OCI-LY3 (cell line): ENCODE data around the gene NDUFB2.
A peak's percentile ranks its signal among the peaks of the same experiment; 100 is the strongest.

Source experiments
- H2AFZ ChIP-seq: fragments of 200-600, 300-600 bp; shearing (Covaris generic); 2 replicates; pipeline ENCODE4 v1.6.0; 2014; ENCODE audit warnings: antibody characterized with exemption, low read depth, low read length
- H3K27ac ChIP-seq: fragments of 200-600, 300-600 bp; sonication (generic); 2 replicates; pipeline ENCODE4 v1.5.1; 2014; ENCODE audit warnings: mild to moderate bottlenecking, low read length, moderate library complexity, mixed read lengths
- H3K27me3 ChIP-seq: fragments of 200-600, 300-600 bp; sonication (generic); 2 replicates; pipeline ENCODE4 v1.6.1; 2014; ENCODE audit warnings: low read depth, low read length, mixed read lengths
- H3K36me3 ChIP-seq: fragments of 200-600, 300-600 bp; sonication (generic); replicated peaks from 2 replicates; pipeline ENCODE3; 2014; ENCODE audit warnings: low read depth, low read length, mixed read lengths
- H3K4me1 ChIP-seq: fragments of 300-600, 200-600 bp; sonication (generic); 2 replicates; pipeline ENCODE4 v1.6.1; 2014; ENCODE audit warnings: low read length, mixed read lengths
- H3K4me2 ChIP-seq: fragments of 200-600, 300-600 bp; sonication (generic); 2 replicates; pipeline ENCODE4 v1.6.1; 2014; ENCODE audit warnings: low read length, mixed read lengths
- H3K4me3 ChIP-seq: fragments of 300-600, 200-600 bp; sonication (generic); 2 replicates; pipeline ENCODE4 v1.5.1; 2014; ENCODE audit warnings: antibody characterized with exemption, mild to moderate bottlenecking, low read length, moderate library complexity
- H3K79me2 ChIP-seq: fragments of 300-600, 200-600 bp; shearing (Covaris generic); 2 replicates; pipeline ENCODE4 v1.6.1; 2014; ENCODE audit warnings: mild to moderate bottlenecking, low read length, mixed read lengths
- H3K9ac ChIP-seq: fragments of 300-600, 200-600 bp; shearing (Covaris generic); 2 replicates; pipeline ENCODE4 v1.6.0; 2014; ENCODE audit warnings: mild to moderate bottlenecking, low read length, moderate library complexity
- H3K9me3 ChIP-seq: fragments of 200-600, 300-600 bp; shearing (Covaris generic); 2 replicates; pipeline ENCODE4 v1.6.1; 2014; ENCODE audit warnings: low read length, mixed read lengths; ENCODE audit not compliant: insufficient read depth
- H4K20me1 ChIP-seq: fragments of 200-600, 300-600 bp; sonication (generic); 2 replicates; pipeline ENCODE4 v1.6.1; 2016; ENCODE audit warnings: low read length, mixed read lengths; ENCODE audit not compliant: insufficient read depth
- EZH2phosphoT487 ChIP-seq: fragments of 200-600 bp; shearing (Covaris generic); IDR thresholded peaks from 2 replicates; pipeline ENCODE4 v1.6.1; 2018; ENCODE audit warnings: antibody characterized with exemption, mixed run types, low read depth
- TF ChIP-seq, protein P1 (sequence below): fragments of 200-600, 300-600 bp; sonication (generic); IDR thresholded peaks from 2 replicates; pipeline ENCODE4 v1.5.1; 2014; ENCODE audit warnings: antibody characterized with exemption, low read length, low read depth

NDUFB2 gene

GRCh38 chr7:140650367-140650766, 46.1 kb upstream of the NDUFB2 start:
- no peak overlapping the region for H3K4me2 ChIP-seq
- no peaks in the 10 kb centered on the region for H3K9me3 ChIP-seq
- H3K4me3 ChIP-seq, result no peak overlapping the region
- no peaks in the 10 kb centered on the region for H3K36me3 ChIP-seq
- H4K20me1 ChIP-seq, result no peaks in the 10 kb centered on the region
- no peak overlapping the region for H2AFZ ChIP-seq
- peaks cover 3% of the 10 kb centered on the region; the same call in 1 of the 2 replicates for H3K4me1 ChIP-seq
- H3K9ac ChIP-seq, result no peak overlapping the region
- H3K79me2 ChIP-seq, result no peaks in the 10 kb centered on the region
- no peak overlapping the region for H3K27ac ChIP-seq
- H3K27me3 ChIP-seq, result 0 out of 2 replicates have a peak, but pooled peaks cover 5% of the 10 kb centered on the region
- no peak for TF ChIP-seq EZH2phosphoT487
- TF ChIP-seq, protein P1, sequence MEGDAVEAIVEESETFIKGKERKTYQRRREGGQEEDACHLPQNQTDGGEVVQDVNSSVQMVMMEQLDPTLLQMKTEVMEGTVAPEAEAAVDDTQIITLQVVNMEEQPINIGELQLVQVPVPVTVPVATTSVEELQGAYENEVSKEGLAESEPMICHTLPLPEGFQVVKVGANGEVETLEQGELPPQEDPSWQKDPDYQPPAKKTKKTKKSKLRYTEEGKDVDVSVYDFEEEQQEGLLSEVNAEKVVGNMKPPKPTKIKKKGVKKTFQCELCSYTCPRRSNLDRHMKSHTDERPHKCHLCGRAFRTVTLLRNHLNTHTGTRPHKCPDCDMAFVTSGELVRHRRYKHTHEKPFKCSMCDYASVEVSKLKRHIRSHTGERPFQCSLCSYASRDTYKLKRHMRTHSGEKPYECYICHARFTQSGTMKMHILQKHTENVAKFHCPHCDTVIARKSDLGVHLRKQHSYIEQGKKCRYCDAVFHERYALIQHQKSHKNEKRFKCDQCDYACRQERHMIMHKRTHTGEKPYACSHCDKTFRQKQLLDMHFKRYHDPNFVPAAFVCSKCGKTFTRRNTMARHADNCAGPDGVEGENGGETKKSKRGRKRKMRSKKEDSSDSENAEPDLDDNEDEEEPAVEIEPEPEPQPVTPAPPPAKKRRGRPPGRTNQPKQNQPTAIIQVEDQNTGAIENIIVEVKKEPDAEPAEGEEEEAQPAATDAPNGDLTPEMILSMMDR, result no peak

DNA sequence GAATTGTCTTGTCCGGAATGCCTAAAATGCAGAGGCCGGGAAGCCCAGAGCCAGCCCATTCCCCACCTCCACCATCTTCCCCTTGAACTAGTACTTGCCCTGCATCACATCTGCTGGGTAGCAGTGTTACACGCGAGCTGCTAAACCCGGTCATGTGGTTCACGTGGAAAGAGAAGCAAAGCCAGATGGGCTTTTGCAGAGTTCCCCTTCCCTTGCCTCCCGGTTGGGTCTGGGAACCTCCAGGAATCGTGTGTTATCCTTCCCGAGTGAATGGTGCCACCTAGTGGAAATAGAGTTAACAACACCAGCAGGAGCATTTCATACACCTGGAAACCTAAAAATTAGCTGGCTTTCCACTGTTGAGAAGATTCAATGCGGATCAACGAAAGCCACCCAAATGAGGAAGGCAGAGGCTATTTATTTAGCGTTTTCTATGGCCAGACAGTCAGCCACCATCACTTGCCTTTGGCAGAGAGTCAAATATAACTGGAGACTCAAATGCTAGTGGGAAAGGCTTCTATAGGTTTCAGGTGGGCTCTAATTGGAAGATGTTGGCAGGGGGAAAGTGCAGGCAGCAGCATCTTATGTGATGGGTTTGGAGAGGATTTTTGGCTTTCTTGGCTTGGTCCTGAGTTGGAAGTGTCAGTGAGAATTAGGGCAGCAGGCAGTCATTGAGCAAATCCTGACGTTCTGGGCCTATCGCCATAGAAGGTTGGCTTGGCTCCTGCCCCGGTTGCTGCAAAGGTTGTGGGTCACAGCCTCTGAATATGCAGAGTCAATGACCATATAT, 43.0 kb upstream of the NDUFB2 start:
- peak overlapping the region; percentile 48 for H3K4me3 ChIP-seq
- H2AFZ ChIP-seq, result peak overlapping the region; percentile 43; the same call in 1 of the 2 replicates
- TF ChIP-seq, protein P1, result peak; percentile 96
- no peak for TF ChIP-seq EZH2phosphoT487
- H3K9me3 ChIP-seq, result no peaks in the 10 kb centered on the region
- no peaks in the 10 kb centered on the region for H3K79me2 ChIP-seq
- H3K36me3 ChIP-seq, result no peaks in the 10 kb centered on the region
- no peak overlapping the region for H3K27ac ChIP-seq
- H4K20me1 ChIP-seq, result no peaks in the 10 kb centered on the region
- peak overlapping the region; percentile 71 for H3K4me2 ChIP-seq
- H3K9ac ChIP-seq, result no peak overlapping the region
- peaks cover 18% of the 10 kb centered on the region for H3K4me1 ChIP-seq
- 0 out of 2 replicates have a peak, but pooled peaks cover 5% of the 10 kb centered on the region for H3K27me3 ChIP-seq

DNA sequence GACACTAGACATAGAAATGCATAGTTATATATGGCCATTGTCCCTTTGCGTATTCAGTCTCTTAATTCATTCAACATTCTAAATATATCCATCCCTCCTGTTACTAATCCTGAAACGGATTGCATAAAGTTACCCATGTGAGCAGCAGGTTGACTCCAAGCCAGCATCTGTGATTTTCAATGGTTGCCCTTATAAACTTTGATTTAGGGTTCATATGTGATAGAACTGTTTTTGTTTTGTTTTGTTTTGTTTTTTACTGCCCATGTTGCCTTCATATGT, 42.5 kb upstream of the NDUFB2 start:
- Histone ChIP-seq H3K27ac (no peak overlapping the region), H3K4me1 (peaks cover 18% of the 10 kb centered on the region), H3K79me2 (no peaks in the 10 kb centered on the region), H3K9ac (no peak overlapping the region), H4K20me1 (no peaks in the 10 kb centered on the region), H3K9me3 (no peaks in the 10 kb centered on the region), H3K4me2 (no peak overlapping the region), H3K27me3 (0 out of 2 replicates have a peak, but pooled peaks cover 5% of the 10 kb centered on the region), H3K36me3 (no peaks in the 10 kb centered on the region), H2AFZ (no peak overlapping the region), H3K4me3 (no peak overlapping the region)
- TF ChIP-seq, protein P1, result no peak
- no peak for TF ChIP-seq EZH2phosphoT487

DNA sequence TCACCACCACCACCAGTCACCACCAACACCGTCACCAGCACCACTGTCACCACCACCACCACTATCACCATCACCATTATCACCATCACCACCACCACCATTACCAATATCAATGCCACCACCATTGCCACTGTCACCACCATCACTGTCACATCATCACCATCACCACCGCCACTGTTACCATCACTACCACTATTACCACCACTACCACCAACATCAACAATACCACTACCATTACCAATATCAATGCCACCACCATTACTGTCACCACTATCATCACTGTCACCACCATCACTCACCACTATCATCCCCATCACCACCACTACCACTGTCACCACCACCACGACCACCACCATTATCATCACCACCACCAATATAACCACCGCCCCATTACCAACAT, 41.8 kb upstream of the NDUFB2 start:
- H3K27me3 ChIP-seq, result 0 out of 2 replicates have a peak, but pooled peaks cover 5% of the 10 kb centered on the region
- TF ChIP-seq, protein P1, result no peak
- no peak for TF ChIP-seq EZH2phosphoT487

More for the DNA sequence above, 41.8 kb upstream of the NDUFB2 start:
- no peaks in the 10 kb centered on the region for H4K20me1 ChIP-seq
- H3K9ac ChIP-seq, result no peak overlapping the region
- H3K36me3 ChIP-seq, result no peaks in the 10 kb centered on the region
- H3K4me1 ChIP-seq, result peaks cover 18% of the 10 kb centered on the region
- no peak overlapping the region for H3K4me3 ChIP-seq
- H3K9me3 ChIP-seq, result no peaks in the 10 kb centered on the region
- H3K79me2 ChIP-seq, result no peaks in the 10 kb centered on the region
- H3K27ac ChIP-seq, result no peak overlapping the region
- H2AFZ ChIP-seq, result no peak overlapping the region
- H3K4me2 ChIP-seq, result no peak overlapping the region
